Smooth muscle cell of the brain vasculature (primary cell): ENCODE measurements around the gene CCR1.

Experiments
- DNase-seq: peaks from one replicate; pipeline ENCODE4 v3.0.0-alpha.2; 2012; ENCODE audit warnings: low read depth, low spot score

The CCR1 gene

GRCh38 chr3:46208167-46208704, at the start of gene CCR1:
CCR1 (minus strand) TSS chr3:46208313; CDS start chr3:46204313, 4,000 bp downstream.
- no peak for DNase-seq

DNA sequence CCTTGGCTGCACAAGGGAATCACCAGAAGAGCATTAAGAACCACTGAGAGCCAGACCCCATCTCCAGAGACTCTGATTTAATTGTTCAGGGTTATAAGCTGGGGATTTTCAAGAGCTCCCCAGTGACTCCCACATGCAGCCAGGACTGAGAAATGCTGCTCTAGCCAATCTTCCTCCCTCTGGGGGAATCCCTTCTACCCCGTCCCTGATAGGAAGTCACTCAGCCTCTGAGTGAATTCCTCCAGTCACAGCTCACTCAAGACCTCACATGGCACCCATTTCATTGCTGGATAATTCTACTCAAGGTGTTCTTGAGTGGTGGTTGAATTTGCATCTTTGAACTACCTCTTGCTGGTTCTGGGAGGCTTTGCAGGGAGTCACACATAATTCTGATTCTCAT, 44.9 kb upstream of the CCR1 start:
- no peak for DNase-seq

DNA sequence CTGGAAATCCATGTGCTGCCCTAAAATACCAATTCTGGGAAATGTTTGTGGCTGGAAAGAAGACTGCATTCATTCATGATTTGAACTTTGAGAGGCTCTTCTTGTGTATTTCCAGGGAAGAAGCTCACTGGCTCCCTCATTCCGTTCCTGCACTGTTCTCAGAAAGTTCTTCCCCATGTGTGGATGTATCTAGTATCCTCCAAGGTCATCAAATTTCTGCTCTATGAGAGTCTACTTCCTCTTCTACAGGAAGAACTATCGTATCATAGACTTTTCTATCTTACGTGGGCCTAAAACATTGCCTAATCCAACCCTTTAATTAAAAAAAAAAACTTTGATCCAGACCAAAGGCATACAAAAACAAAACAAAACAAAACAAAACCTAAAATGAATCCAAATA, 37.0 kb upstream of the CCR1 start:
- no peak for DNase-seq

DNA sequence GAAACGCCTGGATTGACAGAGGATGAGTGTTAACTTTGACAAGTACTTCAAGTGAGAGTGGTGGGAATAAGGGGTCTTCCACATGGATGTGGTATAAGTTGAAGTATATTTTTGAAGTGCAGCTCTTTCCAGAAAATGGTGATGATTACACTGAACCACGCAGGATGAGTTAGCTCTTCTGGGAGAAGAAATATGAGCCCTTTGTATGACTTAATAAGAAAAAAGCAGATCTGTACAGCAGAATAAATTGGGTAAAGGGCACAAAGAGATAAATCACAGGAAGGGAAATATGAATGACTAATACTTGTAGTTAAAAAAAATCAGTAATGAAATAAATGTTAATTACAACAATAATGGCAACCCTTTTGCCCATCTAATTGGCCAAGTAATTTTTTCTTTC, 35.4 kb upstream of the CCR1 start:
- DNase-seq = no peak

DNA sequence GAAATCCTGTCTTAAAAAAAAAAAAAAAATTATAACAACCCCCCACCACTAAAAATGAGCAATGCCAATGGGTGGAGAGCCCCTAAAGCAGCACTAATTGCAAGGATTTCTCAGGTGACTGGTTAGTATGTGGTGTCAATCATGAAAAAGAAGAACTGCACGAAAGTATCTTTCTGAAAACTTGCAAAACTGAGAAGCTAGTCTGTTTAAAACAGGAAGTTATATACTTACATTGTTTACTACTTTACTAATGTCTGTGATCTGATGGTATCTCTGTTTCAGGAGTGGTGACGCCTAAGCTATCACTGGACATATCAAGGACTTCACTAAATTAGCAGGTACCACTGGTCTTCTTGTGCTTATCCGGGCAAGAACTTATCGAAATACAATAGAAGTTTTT, 34.0 kb upstream of the CCR1 start, which contains the start of gene CCR3:
CCR3 (plus strand) TSS at position 341 of the 400 bp plus-strand sequence. CDS start 22,699 bp downstream, outside the sequence.
- no peak for DNase-seq

DNA sequence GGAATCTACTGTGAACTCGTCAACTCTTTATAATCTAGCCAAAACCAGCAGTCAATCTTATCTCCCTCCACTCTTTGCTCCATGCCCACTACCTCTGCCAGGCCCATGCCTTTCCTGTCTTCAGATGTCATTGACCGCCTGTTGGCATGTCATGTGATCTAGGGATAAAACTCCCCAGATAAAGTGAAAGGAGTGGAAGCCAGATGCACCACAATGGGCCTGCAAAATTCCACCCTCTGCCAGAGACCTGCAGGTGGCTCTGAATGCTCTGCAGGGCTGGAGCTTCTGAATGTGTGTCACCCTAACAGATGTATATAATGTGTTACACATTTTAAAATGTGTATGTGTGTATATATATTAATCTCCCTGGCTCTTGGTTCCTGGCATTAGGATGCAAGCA, 31.8 kb upstream of the CCR1 start:
- no peak for DNase-seq

GRCh38 chr3:46239301-46239938, 31.3 kb upstream of the CCR1 start:
- no peak for DNase-seq

GRCh38 chr3:46238386-46238785, 30.3 kb upstream of the CCR1 start:
- no peak for DNase-seq

- no peak for DNase-seq
Observed at GRCh38 chr3:46236294-46237054, 28.4 kb upstream of the CCR1 start.

- DNase-seq = no peak
Observed at GRCh38 chr3:46235425-46235824, 27.3 kb upstream of the CCR1 start.

GRCh38 chr3:46233194-46233593, 25.1 kb upstream of the CCR1 start:
- DNase-seq = no peak

DNA sequence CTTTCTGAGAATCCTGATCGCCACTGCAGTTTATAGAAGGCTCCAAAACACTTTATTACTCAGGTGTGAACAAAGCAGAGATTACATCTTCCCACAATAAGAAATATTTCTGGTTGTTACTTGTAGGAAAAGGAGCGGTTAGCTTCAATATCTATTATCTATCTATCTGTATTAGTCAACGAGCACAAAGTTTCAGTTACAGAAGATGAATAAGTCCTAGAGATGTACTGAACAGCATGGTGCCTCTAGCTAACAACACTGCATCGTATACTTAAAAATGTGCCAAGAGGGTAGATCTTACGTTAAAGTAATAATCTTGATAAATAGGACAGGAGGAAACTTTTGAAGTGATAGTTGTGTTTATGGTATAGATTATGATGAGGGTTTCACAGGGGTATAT, 23.2 kb upstream of the CCR1 start:
- no peak for DNase-seq

DNA sequence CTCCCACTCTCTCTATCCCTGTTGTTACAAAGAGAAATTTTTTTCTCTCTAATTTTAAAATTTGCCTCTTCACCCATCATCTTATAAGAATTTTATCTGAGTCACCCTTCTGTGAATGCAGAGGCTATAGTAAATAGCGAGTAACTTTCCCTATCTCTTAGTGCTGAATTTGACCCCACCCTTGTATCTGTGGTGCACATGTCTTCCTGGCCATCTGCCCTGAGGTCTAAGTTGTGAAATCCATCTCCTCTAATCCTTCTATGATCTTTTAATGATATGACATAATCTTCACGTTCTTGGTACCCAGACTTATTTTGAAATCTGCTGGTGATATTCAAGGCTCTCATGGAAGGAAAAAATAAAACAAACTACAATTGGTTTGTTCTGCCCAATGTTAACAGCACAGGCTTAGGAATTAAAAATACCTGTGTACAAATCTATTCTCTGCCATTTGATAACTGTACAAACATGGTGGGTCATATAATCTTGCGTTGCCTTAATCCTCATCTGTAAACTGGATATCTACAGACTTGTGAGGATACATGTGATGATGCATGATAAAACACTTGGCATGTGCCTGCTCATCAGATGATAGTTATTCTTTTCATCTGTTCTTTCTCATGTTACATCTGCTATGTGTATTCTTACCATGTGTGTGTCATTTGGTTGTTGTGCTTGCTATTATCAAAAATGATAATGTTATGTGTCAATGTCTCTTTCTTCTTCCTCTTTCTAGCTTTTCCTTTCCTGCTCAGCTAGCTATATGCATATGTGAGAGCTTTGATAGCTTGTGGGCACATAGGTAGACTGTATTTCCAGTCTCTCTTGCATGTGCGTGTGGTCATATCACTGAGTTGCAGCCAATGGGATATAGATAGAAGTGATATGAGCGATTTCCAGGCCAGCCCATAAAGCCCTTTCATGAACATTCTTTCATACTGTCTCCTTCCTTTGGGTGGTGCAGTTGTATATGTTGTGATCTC, 20.4 kb upstream of the CCR1 start:
- no peak for DNase-seq

GRCh38 chr3:46222435-46223161, 14.5 kb upstream of the CCR1 start:
- no peak for DNase-seq

- DNase-seq = no peak
Observed at GRCh38 chr3:46221938-46222337, 13.8 kb upstream of the CCR1 start.

GRCh38 chr3:46221391-46221790, 13.3 kb upstream of the CCR1 start:
- DNase-seq = no peak

DNA sequence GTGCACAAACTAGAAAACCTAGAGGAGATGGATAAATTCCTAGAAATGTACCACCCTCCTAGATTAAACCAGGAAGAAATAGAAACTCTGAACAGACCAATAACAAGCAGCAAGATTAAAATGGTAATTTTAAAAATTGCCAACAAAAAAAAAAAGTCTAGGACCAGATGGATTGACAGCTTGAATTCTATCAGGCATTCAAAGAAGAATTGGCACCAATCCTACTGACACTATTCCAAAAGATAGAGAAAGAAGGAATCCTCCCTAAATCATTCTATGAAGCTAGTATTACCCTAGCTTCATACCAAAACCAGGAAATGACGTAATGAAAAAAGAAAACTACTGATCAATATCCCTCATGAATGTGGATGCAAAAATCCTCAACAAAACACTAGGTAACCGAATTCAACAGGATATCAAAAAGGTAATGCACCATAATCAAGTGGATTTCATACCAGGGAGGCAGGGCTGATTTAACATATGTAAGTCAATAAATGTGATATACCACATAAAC, 10.1 kb upstream of the CCR1 start:
- DNase-seq = no peak

- no peak for DNase-seq
Observed at GRCh38 chr3:46215810-46216414, 7.8 kb upstream of the CCR1 start.

DNA sequence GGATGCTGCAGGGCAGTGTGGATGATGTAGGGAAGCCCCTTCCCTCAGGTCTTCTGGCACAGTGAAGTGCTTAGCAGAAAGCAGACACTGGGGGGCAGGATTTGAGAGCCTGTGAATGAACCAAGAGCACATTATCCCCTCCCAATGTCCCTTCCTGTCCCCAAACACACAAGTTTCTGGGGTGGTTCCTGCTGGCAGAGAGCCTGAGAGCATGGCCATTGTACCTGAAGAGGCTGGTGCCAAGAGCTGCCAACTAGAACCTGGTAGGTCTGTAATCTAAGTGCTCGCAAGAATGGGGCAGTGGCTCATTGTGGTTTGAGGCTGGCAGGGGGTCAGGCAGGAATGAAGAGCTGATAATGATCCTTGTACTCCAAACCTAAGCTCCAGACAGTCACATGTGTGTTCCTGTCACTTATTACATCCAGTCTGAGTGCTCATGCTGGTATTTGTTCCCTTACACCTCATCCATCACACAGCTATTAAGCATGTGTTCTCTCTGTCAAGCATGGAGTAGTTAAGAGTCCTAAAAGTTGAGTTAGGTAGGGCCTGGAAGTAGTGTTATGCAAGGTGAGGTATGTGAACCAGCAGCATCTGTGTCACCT, 6.7 kb upstream of the CCR1 start:
- no peak for DNase-seq

DNA sequence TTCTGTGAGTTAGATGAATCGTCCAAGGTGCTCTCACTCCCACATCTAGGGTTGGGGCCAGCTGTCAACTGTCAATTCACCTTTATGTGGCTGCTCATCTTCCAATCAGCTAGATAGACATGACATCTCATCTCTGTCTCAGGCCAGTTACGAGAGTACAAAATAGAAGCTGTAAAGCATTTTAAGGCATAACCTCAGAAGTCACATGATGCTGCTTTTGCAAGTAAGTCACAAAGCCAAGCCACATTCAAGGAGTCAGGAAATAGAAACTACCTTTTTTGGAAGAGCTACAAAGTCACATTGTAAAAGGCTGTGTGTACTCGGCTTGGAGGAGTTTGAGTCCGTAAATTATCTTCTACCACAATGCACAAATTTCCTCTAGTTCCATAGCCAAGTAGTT, 5.1 kb upstream of the CCR1 start:
- no peak for DNase-seq
